H9 (cell line): ENCODE results near the gene IL17REL. TPM values are rescaled to one million over a fixed set of nuclear protein-coding genes. Genes with fewer than 3 reads are reported as not detected.

Experiments used
- DNase-seq: peaks from one replicate; pipeline ENCODE4 v3.0.0-alpha.2; 2017
- H2AFZ ChIP-seq: one replicate; pipeline ENCODE4 v1.6.1; 2013; ENCODE audit warnings: mild to moderate bottlenecking, low read length, control low read depth, moderate library complexity
- H2AK5ac ChIP-seq: 2 replicates; pipeline ENCODE4 v1.6.1; 2013; ENCODE audit warnings: low read length, control low read depth, mixed read lengths; ENCODE audit not compliant: insufficient read length
- H2BK120ac ChIP-seq: one replicate; pipeline ENCODE4 v1.6.1; 2013; ENCODE audit warnings: low read depth, mild to moderate bottlenecking, low read length, control low read depth, inconsistent platforms; ENCODE audit not compliant: poor library complexity, severe bottlenecking
- H2BK12ac ChIP-seq: 2 replicates; pipeline ENCODE4 v1.6.1; 2013; ENCODE audit warnings: low read length, control low read depth, mixed read lengths, low read depth; ENCODE audit not compliant: insufficient read length
- H2BK15ac ChIP-seq: 2 replicates; pipeline ENCODE4 v1.6.1; 2013; ENCODE audit warnings: low read depth, low read length, control low read depth
- H2BK20ac ChIP-seq: one replicate; pipeline ENCODE4 v1.6.1; 2013; ENCODE audit warnings: low read depth, mild to moderate bottlenecking, low read length, control low read depth, inconsistent platforms; ENCODE audit not compliant: poor library complexity, severe bottlenecking
- H2BK5ac ChIP-seq: 2 replicates; pipeline ENCODE4 v1.6.1; 2013; ENCODE audit warnings: low read length, control low read depth, mixed read lengths; ENCODE audit not compliant: insufficient read length
- H3K14ac ChIP-seq: 2 replicates; pipeline ENCODE4 v1.6.1; 2013; ENCODE audit warnings: low read length, control low read depth; ENCODE audit not compliant: insufficient read depth
- H3K18ac ChIP-seq: 2 replicates; pipeline ENCODE4 v1.6.1; 2013; ENCODE audit warnings: low read depth, mild to moderate bottlenecking, mixed read lengths, low read length, control low read depth; ENCODE audit not compliant: insufficient read length
- H3K23ac ChIP-seq: 2 replicates; pipeline ENCODE4 v1.6.1; 2013; ENCODE audit warnings: low read length, control low read depth, mixed read lengths, low read depth; ENCODE audit not compliant: insufficient read length
- H3K23me2 ChIP-seq: 2 replicates; pipeline ENCODE4 v1.6.1; 2013; ENCODE audit warnings: low read depth, mild to moderate bottlenecking, mixed read lengths, low read length, control low read depth; ENCODE audit not compliant: insufficient read length, poor library complexity, severe bottlenecking
- H3K27ac ChIP-seq: 2 replicates; pipeline ENCODE4 v1.5.1; 2013; ENCODE audit warnings: low read length, control low read depth, mixed read lengths, low read depth; ENCODE audit not compliant: insufficient read length
- H3K27me3 ChIP-seq: 2 replicates; pipeline ENCODE4 v1.6.1; 2013; ENCODE audit warnings: low read length, control low read depth, inconsistent platforms; ENCODE audit not compliant: insufficient read depth
- H3K4ac ChIP-seq: 2 replicates; pipeline ENCODE4 v1.6.1; 2013; ENCODE audit warnings: low read depth, mild to moderate bottlenecking, control low read depth, inconsistent platforms, low read length, moderate library complexity
- H3K4me1 ChIP-seq: 2 replicates; pipeline ENCODE4 v1.6.1; 2013; ENCODE audit warnings: low read length, control low read depth, inconsistent platforms; ENCODE audit not compliant: insufficient read depth
- H3K4me2 ChIP-seq: 2 replicates; pipeline ENCODE4 v1.6.1; 2013; ENCODE audit warnings: low read length, control low read depth, mixed read lengths; ENCODE audit not compliant: insufficient read length, insufficient read depth
- H3K56ac ChIP-seq: 2 replicates; pipeline ENCODE4 v1.6.1; 2013; ENCODE audit warnings: low read depth, mild to moderate bottlenecking, mixed read lengths, low read length, control low read depth; ENCODE audit not compliant: insufficient read length
- H3K79me1 ChIP-seq: 2 replicates; pipeline ENCODE4 v1.6.1; 2013; ENCODE audit warnings: low read depth, mild to moderate bottlenecking, moderate library complexity, low read length, control low read depth, inconsistent platforms; ENCODE audit not compliant: insufficient read depth, poor library complexity, severe bottlenecking
- H3K79me2 ChIP-seq: 2 replicates; pipeline ENCODE4 v1.6.1; 2013; ENCODE audit warnings: low read length, control low read depth, inconsistent platforms; ENCODE audit not compliant: insufficient read depth
- H3K9ac ChIP-seq: 2 replicates; pipeline ENCODE4 v1.6.1; 2013; ENCODE audit warnings: low read length, control low read depth, mixed read lengths; ENCODE audit not compliant: insufficient read length; ENCODE audit errors: extremely low read depth
- H3K9me3 ChIP-seq: one replicate; pipeline ENCODE4 v1.6.1; 2013; ENCODE audit warnings: low read depth, low read length, inconsistent platforms; ENCODE audit not compliant: control insufficient read depth
- H3T11ph ChIP-seq: one replicate; pipeline ENCODE4 v1.6.1; 2013; ENCODE audit warnings: mild to moderate bottlenecking, low read length, control low read depth, inconsistent platforms
- H4K20me1 ChIP-seq: one replicate; pipeline ENCODE4 v1.6.1; 2013; ENCODE audit not compliant: control insufficient read depth, insufficient read length, insufficient read depth
- H4K5ac ChIP-seq: 2 replicates; pipeline ENCODE4 v1.6.1; 2013; ENCODE audit warnings: low read depth, mild to moderate bottlenecking, mixed read lengths, low read length, control low read depth; ENCODE audit not compliant: insufficient read length
- H4K8ac ChIP-seq: replicated peaks from 2 replicates; pipeline ENCODE4 v1.6.1; 2013; ENCODE audit warnings: low read length, control low read depth, mixed read lengths, low read depth; ENCODE audit not compliant: insufficient read length
- H4K91ac ChIP-seq: 2 replicates; pipeline ENCODE4 v1.6.1; 2013; ENCODE audit warnings: low read depth, mild to moderate bottlenecking, moderate library complexity, mixed read lengths, low read length, control low read depth; ENCODE audit not compliant: insufficient read length
- H3K27ac Mint-ChIP-seq, 3 experiments: 2 replicates in 2 of 3; 3 replicates in 1 of 3; pipeline ENCODE4 v1.8.0; 2020 to 2021; ENCODE audit warnings: mixed read lengths in 3 of 3, mild to moderate bottlenecking in 1 of 3, moderate library complexity in 1 of 3
- H3K27me3 Mint-ChIP-seq: 2 replicates; pipeline ENCODE4 v1.8.0; 2021; ENCODE audit warnings: low read depth, mild to moderate bottlenecking, moderate library complexity, mixed read lengths
- H3K36me3 Mint-ChIP-seq, 3 experiments: 2 replicates in 2 of 3; 3 replicates in 1 of 3; pipeline ENCODE4 v1.8.0; 2020 to 2021; ENCODE audit warnings: low read depth in 3 of 3, mixed read lengths in 3 of 3; ENCODE audit not compliant: insufficient read depth in 1 of 3
- H3K4me1 Mint-ChIP-seq, 2 experiments: 2 replicates each; pipeline ENCODE4 v1.8.0; 2020; ENCODE audit warnings: mixed read lengths in 2 of 2
- H3K4me3 Mint-ChIP-seq, 2 experiments: 2 replicates in 1 of 2; 3 replicates in 1 of 2; pipeline ENCODE4 v1.8.0; 2020 to 2021; ENCODE audit warnings: mild to moderate bottlenecking in 2 of 2, mixed read lengths in 2 of 2, moderate library complexity in 1 of 2
- H3K9me3 Mint-ChIP-seq, 2 experiments: 2 replicates in 1 of 2; 3 replicates in 1 of 2; pipeline ENCODE4 v1.8.0; 2020; ENCODE audit warnings: mild to moderate bottlenecking in 2 of 2, mixed read lengths in 2 of 2, moderate library complexity in 1 of 2
- WGBS: extraction: QIAGEN DNeasy Blood & Tissue Kit; methylation state at CpG from one replicate; pipeline ENCODE4 v1.1.7; 2013; ENCODE audit warnings: missing lambda C conversion rate, low lambda C conversion rate, mixed read lengths; ENCODE audit not compliant: insufficient read length; ENCODE audit errors: extremely low coverage; 5-methylcytosine and 5-hydroxymethylcytosine counted together
- total RNA-seq: library from RNA; stranded (reverse); gene quantifications from 2 replicates; pipeline ENCODE4 v1.2.1, GENCODE V29; 2021
- TF ChIP-seq, protein P1 (sequence below): fragments of 200-600 bp; sonication (generic); conservative IDR thresholded peaks from 3 replicates; pipeline ENCODE4 v1.8.0; 2021; ENCODE audit warnings: antibody characterized with exemption, mild to moderate bottlenecking

Gene IL17REL
- total RNA-seq, 1 experiment from 2014 or later = 0.20 TPM

DNA sequence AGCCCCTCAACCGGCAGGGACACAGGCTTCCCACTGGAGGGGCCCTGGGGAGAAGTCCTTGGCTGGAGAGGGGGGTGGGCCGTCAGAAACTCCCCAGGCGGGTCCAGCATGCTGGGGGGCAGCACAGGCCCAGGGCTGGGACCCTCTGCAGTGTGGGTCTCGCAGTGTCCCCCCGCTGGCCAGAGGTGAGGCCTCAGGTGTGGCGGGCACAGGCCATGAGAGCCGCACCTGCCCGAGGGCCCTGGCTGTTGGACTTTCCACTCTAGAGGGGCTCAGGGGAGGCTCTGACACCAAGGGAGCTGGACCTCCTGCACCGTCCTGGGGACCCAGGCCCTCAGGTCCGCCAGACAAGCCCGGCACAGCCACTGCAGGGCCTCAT is 62.7 kb downstream of the IL17REL start:
- H4K8ac ChIP-seq = no peak overlapping the region

More for the DNA sequence above, 62.7 kb downstream of the IL17REL start:
- no peaks in the 10 kb centered on the region for H3K36me3 Mint-ChIP-seq
- Histone ChIP-seq H3K79me1 (no peaks in the 10 kb centered on the region), H3K56ac (no peak overlapping the region), H3K4me1 (no peaks in the 10 kb centered on the region), H2BK12ac (no peak overlapping the region), H3T11ph (no peak overlapping the region), H3K9ac (no peak overlapping the region), H3K4ac (no peak overlapping the region), H3K4me2 (no peak overlapping the region), H3K14ac (no peak overlapping the region), H4K5ac (no peak overlapping the region), H3K18ac (no peak overlapping the region), H2AK5ac (no peak overlapping the region), H2BK20ac (no peak overlapping the region), H2AFZ (no peak overlapping the region), H2BK15ac (no peak overlapping the region), H3K79me2 (no peaks in the 10 kb centered on the region), H4K91ac (no peak overlapping the region), H3K27me3 (no peaks in the 10 kb centered on the region), H3K23ac (no peak overlapping the region), H3K27ac (no peak overlapping the region), H3K23me2 (no peaks in the 10 kb centered on the region), H2BK5ac (no peak overlapping the region), H3K9me3 (no peaks in the 10 kb centered on the region), H4K20me1 (no peaks in the 10 kb centered on the region), H2BK120ac (no peak overlapping the region)
- no peak for DNase-seq
- no CpG with 5 or more reads among the region's 11 CpGs for WGBS
- no peaks in the 10 kb centered on the region for H3K27me3 Mint-ChIP-seq
- peak overlapping the region in 1 of 3 experiments; percentile 52; a peak in 1 of 7 replicates for H3K27ac Mint-ChIP-seq
- peaks cover 13 to 30% of the 10 kb centered on the region in 2 experiments for H3K4me1 Mint-ChIP-seq
- TF ChIP-seq, protein P1, sequence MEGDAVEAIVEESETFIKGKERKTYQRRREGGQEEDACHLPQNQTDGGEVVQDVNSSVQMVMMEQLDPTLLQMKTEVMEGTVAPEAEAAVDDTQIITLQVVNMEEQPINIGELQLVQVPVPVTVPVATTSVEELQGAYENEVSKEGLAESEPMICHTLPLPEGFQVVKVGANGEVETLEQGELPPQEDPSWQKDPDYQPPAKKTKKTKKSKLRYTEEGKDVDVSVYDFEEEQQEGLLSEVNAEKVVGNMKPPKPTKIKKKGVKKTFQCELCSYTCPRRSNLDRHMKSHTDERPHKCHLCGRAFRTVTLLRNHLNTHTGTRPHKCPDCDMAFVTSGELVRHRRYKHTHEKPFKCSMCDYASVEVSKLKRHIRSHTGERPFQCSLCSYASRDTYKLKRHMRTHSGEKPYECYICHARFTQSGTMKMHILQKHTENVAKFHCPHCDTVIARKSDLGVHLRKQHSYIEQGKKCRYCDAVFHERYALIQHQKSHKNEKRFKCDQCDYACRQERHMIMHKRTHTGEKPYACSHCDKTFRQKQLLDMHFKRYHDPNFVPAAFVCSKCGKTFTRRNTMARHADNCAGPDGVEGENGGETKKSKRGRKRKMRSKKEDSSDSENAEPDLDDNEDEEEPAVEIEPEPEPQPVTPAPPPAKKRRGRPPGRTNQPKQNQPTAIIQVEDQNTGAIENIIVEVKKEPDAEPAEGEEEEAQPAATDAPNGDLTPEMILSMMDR = no peak
- no peaks in the 10 kb centered on the region for H3K9me3 Mint-ChIP-seq
- H3K4me3 Mint-ChIP-seq = no peak overlapping the region
